HG03066 (cell line): Measurements from ENCODE around the gene MDH2.
A peak's percentile ranks its signal among the peaks of the same experiment; 100 is the strongest.
"Not testable (repeated sequence)": the region's sequence is repeated elsewhere in the genome, so short reads cannot be mapped to it uniquely, and the experiment has no call there.

Source experiments
- ATAC-seq: cut with Tn5 transposase; IDR thresholded peaks from one replicate; pipeline ENCODE4 v1.9.1; 2021; ENCODE audit warnings: low read depth; ENCODE audit not compliant: unreplicated experiment

The MDH2 gene

DNA sequence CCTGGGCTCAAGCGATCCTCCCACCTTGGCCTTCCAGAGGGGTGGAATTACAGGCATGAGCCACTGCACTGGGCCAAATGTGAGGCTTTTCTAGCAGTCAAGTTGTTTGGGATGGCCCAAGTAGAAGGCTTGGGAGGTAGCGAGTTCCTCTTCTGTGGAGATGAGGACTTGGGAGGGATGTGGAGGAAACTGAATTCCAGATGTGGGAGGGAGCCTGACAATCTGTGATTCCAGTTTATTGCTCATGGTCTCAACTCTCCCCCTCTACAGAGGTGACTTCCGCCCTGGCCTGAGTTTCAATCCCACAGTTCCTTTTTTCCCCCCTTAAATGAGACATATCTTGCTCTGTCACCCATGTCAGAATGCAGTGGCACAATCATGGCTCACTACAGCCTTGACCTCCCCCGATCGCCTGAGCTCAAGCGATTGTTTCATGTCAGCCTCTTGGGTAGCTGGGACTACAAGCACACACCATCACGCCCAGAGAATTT lies 3.5 kb upstream of the MDH2 start:
- no peak for ATAC-seq

- ATAC-seq = peak; percentile 4
Measured at GRCh38 chr7:76047305-76047810, 548 bp upstream of the MDH2 start.

DNA sequence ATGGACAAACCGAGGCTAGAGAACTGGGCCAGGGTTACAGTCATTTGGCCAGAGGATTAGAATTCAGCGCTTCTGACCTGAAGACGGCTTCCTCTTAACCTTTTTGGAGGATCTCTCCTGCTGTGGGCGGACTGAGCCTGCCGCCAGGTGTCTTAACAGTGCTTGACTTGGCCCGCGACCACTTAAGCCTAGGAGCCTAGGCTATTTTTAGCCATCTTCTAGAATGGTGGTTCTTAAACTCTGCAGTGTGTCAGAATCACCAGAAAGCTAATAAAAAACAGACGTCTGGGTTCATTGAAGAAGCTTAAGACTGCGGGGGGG lies 722 bp downstream of the MDH2 start:
- ATAC-seq = peak; percentile 10

- no peak for ATAC-seq
Measured at GRCh38 chr7:76049295-76049694, 1.4 kb downstream of the MDH2 start.

GRCh38 chr7:76050545-76050944 lies 2.6 kb downstream of the MDH2 start:
- no peak for ATAC-seq

DNA sequence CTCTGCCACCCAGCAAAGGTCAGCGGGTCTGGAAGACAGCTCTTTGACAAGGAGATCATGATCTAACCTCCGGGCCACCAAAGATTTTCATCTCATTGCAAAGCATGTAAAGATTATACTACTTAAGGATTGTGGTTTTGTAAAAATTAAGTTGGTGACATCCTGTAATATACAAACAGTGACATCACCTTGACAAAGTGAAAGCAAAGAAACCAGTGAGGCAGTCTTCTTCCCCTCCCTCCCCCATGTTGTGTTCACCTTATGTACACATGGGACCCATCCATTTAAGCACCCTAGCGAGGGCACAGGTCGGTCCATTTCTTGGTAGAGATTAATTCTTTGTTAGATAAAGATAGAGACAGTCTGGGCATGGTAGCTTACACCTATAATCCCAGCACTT lies 3.9 kb downstream of the MDH2 start:
- no peak for ATAC-seq

GRCh38 chr7:76052681-76053080 lies 4.8 kb downstream of the MDH2 start:
- not testable (repeated sequence) for ATAC-seq

GRCh38 chr7:76053461-76053860 lies 5.6 kb downstream of the MDH2 start:
- ATAC-seq = no peak

DNA sequence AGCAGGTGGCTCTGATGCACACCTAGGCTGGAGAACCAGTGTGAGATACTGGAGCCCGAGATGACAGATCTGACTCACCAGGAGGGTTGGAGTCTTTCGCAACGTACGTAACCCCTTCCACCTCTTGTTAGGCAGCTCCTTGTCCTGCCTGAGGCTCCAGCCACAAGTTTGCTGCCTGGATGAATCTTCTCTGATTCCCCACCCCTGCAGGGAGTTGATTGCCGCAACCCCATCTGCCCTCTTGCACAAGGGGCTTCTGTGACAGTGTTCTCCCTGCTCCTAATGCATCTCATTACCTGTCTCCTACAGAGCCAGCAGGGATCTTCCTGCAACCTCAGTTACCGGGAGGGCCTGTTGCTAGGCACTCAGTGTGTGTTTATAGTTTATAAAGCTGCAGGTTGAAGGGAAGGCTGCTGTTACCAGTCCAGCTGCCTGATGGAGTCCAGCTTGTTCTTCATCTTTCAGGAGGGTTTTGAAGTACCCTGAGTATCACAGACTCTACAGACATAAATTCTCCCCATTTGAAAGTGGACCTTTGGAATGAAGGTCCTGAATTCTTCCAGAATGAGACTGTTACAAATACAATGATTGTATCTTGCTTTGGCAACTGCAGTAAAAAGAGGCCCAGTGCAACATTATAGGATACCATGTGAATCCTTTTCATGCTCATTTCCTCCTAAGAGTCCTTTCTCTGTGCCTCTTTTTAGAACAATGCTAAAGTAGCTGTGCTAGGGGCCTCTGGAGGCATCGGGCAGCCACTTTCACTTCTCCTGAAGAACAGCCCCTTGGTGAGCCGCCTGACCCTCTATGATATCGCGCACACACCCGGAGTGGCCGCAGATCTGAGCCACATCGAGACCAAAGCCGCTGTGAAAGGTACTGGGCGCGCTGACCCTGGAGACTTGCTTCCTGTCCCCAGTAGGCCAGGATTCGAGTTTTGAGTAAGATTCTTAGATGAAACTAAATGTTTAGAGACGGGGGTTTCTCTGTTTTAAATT lies 6.5 kb downstream of the MDH2 start:
- ATAC-seq = no peak

- ATAC-seq = no peak
Measured at GRCh38 chr7:76056241-76056640, 8.3 kb downstream of the MDH2 start.

DNA sequence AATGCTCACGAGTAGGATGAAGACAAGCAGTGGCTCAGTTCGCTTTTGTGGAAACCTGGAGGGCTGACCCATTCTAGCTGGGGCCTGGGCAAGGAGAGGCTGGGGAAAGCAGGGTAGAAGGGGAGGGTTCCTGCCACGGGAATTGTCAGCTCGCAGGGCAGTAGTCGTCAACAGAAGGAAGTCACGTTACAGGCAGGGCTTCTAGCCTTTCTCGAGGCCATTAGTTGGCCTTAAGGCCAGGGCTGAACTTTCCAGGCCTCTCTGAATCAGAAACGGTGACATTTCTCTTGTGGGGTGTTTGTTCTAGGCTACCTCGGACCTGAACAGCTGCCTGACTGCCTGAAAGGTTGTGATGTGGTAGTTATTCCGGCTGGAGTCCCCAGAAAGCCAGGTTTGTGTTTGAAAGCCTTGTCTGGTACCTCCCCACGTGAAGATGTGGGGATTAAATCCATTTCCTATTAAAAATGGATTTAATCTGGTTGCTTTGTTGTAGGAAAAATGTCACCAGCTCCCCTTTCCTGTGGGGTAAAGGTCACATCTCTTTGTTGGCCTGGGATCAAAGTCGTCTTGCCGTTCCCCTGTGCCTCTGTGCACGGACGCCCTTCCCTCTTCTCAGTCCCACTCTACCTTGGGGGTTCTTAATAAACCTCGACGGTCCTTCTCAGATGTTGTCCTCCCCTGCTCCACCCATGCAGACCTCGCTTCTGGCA lies 9.4 kb downstream of the MDH2 start:
- ATAC-seq = no peak

DNA sequence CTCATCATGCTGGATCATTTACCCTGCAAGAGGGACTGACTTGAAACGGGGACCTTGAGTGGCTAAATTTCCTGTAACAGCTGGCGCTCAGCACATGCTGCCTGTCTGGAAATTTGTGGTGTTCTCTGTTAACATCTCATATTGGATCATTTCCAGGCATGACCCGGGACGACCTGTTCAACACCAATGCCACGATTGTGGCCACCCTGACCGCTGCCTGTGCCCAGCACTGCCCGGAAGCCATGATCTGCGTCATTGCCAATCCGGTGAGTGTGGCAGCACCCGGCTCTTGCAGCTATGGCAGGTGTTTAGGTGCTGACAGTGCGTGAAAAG lies 9.9 kb downstream of the MDH2 start:
- no peak for ATAC-seq

DNA sequence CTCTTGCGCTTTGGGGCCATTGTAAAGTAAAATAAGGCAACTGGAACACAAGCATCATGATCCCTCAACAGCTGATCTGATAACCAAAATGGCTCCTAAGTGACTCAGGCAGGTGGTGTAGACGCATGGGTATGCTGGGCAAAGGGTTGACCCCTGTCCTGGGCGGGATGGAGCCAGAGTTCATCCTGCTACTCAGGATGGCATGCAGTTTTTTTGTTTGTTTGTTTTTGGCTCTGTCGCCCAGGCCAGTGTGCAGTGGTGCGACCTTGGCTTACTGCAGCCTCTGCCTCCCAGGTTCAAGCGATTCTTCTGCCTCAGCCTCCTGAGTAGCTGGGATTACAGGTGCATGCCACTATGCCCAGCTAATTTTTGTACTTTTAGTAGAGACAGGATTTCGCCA lies 10.8 kb downstream of the MDH2 start:
- not testable (repeated sequence) for ATAC-seq

GRCh38 chr7:76060842-76061241 lies 12.9 kb downstream of the MDH2 start:
- no peak for ATAC-seq

- ATAC-seq = no peak
Measured at GRCh38 chr7:76062254-76062653, 14.3 kb downstream of the MDH2 start.

GRCh38 chr7:76063114-76063513 lies 15.2 kb downstream of the MDH2 start:
- no peak for ATAC-seq

DNA sequence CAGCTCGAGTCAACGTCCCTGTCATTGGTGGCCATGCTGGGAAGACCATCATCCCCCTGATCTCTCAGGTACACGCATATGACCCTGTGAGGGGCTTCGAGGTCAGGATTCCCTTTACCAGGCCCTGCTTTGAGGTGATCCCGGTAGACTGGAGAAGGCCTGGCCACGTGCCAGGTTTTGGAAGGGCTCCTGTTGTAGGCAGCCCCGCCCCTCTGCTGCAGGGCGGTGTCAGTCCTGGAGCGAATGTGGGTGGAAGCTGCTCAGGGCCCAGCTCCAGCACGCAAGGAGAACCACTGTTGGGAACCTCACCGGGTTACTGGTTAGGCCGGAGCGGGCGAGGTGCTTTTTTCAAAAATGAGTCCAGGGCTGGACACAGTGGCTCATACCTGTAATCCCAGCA lies 15.6 kb downstream of the MDH2 start:
- ATAC-seq = no peak

DNA sequence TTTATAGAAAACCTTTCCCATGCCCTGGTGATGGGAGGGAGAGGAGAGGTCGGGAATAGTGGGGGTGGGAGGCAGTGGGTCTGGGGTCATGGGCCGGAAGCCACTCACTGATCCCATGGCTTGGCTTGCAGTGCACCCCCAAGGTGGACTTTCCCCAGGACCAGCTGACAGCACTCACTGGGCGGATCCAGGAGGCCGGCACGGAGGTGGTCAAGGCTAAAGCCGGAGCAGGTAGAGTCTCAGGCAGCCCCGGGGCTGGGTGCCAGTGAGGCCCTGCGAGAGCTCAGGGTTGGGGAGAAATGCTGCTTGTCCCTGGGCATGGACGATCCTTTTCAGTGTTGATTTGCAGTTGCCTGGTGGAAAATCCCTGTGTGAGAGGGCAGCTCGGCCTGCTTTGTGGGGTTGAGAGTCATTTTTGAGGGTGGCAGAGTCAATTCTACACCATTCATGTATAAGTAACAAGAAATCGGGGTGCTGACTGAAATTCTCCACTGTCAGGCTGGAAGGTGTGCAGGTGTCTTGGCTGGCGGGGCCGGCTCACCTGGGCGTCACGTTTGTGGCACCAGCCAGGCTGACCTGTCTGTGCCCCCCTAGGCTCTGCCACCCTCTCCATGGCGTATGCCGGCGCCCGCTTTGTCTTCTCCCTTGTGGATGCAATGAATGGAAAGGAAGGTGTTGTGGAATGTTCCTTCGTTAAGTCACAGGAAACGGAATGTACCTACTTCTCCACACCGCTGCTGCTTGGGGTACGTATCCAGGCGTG lies 16.5 kb downstream of the MDH2 start:
- no peak for ATAC-seq

- no peak for ATAC-seq
Measured at GRCh38 chr7:76065016-76065612, 17.2 kb downstream of the MDH2 start.

DNA sequence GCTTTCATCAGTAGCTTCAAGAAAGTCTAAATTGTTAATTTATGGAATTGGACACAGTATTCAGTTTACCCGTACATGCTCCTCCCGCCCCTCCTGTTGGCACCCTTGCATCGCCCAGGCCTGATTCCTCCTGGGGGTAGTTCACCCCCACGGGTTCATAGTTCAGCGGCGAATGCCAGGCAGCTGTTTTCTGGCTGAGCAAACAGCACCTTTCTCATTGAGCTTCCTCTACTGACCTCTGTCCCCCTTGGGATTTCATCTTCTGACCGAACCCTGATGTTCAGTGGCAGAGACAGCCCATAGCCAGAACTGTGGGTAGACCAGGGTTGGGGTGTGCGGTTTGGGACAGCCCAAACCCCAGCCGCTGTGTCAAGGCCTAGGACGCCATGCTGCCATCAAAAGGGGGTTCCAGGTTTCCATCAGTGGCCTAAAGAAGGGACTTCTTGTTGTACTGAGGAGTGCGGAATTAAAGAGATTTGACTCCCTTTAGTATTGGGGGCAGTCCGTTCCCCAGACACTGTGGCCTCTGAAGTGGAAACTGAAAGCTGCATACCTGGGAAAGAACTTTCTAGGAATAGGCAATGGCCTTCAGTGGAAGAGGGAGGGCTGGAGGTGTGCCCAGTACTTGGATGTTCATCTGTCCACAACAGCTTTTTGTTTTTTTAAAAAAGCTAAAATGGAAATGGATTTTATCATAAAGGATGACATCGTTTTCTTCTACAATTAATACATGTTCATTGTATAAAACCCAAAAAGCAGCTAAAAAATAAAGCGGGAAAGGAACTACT lies 19.0 kb downstream of the MDH2 start:
- ATAC-seq = no peak
